Measurements from ENCODE around the gene POLG2.
"Not testable (repeated sequence)": the region's sequence is repeated elsewhere in the genome, so short reads cannot be mapped to it uniquely, and the experiment has no call there.

POLG2 gene

GRCh38 chr17:64455993-64456885 is 40.6 kb downstream of the POLG2 start:
- Histone ChIP-seq H3K27ac (ENCODE audit: low read depth, low read length) (no peak overlapping the region), H3K9ac (ENCODE audit: low read length) (no peak overlapping the region), H3K36me3 (ENCODE audit: insufficient read depth, low read length) (no peaks in the 10 kb centered on the region), H3K4me1 (ENCODE audit: insufficient read depth, low read length) (no peaks in the 10 kb centered on the region), H3K27me3 (ENCODE audit: control insufficient read depth in 1 of 2, insufficient read depth in 2 of 2, low read length in 2 of 2) (no peaks in the 10 kb centered on the region), H3K4me3 (ENCODE audit: low read depth in 1 of 2, low read length in 2 of 2) (no peak overlapping the region), H3K9me3 (ENCODE audit: low read length) (no peaks in the 10 kb centered on the region)

- Histone ChIP-seq H3K4me3 (ENCODE audit: low read depth in 1 of 2, low read length in 2 of 2) (no peak overlapping the region), H3K27me3 (ENCODE audit: control insufficient read depth in 1 of 2, insufficient read depth in 2 of 2, low read length in 2 of 2) (no peaks in the 10 kb centered on the region), H3K9ac (ENCODE audit: low read length) (no peak overlapping the region), H3K27ac (ENCODE audit: low read depth, low read length) (no peak overlapping the region), H3K36me3 (ENCODE audit: insufficient read depth, low read length) (no peaks in the 10 kb centered on the region), H3K4me1 (ENCODE audit: insufficient read depth, low read length) (no peaks in the 10 kb centered on the region), H3K9me3 (ENCODE audit: low read length) (no peaks in the 10 kb centered on the region)
Measured at GRCh38 chr17:64449545-64449944, 47.3 kb downstream of the POLG2 start.

GRCh38 chr17:64448665-64449512 is 48.0 kb downstream of the POLG2 start, which contains the start of gene MILR1:
TSS of gene MILR1 (plus strand) at chr17:64449115. CDS start at chr17:64449169, 54 bp downstream.
- Histone ChIP-seq H3K27me3 (ENCODE audit: control insufficient read depth in 1 of 2, insufficient read depth in 2 of 2, low read length in 2 of 2) (no peaks in the 10 kb centered on the region), H3K36me3 (ENCODE audit: insufficient read depth, low read length) (no peaks in the 10 kb centered on the region), H3K9ac (ENCODE audit: low read length) (no peak within 1 kb of the TSS), H3K4me3 (ENCODE audit: low read depth in 1 of 2, low read length in 2 of 2) (no peak within 1 kb of the TSS), H3K27ac (ENCODE audit: low read depth, low read length) (no peak within 1 kb of the TSS), H3K9me3 (ENCODE audit: low read length) (no peaks in the 10 kb centered on the region), H3K4me1 (ENCODE audit: insufficient read depth, low read length) (no peaks in the 10 kb centered on the region)

GRCh38 chr17:64447526-64447925 is 49.3 kb downstream of the POLG2 start:
- Histone ChIP-seq H3K9ac (ENCODE audit: low read length) (no peak overlapping the region), H3K36me3 (ENCODE audit: insufficient read depth, low read length) (no peaks in the 10 kb centered on the region), H3K27me3 (ENCODE audit: control insufficient read depth in 1 of 2, insufficient read depth in 2 of 2, low read length in 2 of 2) (no peaks in the 10 kb centered on the region), H3K4me1 (ENCODE audit: insufficient read depth, low read length) (no peaks in the 10 kb centered on the region), H3K27ac (ENCODE audit: low read depth, low read length) (no peak overlapping the region), H3K9me3 (ENCODE audit: low read length) (no peaks in the 10 kb centered on the region), H3K4me3 (ENCODE audit: low read depth in 1 of 2, low read length in 2 of 2) (no peak overlapping the region)

DNA sequence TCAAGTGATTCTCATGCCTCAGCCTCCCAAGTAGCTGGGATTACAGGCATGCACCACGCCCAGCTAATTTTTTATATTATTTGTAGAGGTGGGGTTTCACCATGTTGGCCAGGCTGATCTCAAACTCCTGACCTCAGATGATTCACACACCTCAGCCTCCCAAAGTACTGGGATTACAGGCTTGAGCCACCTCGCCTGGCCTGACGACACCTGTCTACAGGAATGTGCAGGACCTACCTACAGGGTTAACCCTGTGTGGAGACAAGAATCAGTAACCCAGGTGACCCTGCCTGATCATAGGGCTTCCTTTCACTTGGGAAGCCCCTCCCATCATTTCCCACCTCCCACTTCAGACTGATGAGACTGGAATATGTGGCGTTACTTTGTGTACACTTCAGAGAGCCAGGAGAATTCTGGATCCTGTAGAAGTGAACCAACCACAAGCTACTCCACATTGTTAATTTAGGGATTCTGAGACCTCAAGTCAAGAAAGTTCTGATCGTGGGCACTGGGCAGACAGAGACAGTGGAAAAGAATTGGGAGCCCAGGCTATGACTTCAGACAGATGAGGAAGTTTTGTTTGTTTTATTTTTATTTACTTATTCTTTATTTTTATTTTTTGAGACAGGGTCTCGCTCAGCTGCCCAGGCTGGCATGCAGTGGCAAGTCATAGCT is 53.6 kb downstream of the POLG2 start:
- Histone ChIP-seq H3K27ac (ENCODE audit: low read depth, low read length) (no peak overlapping the region), H3K4me1 (ENCODE audit: insufficient read depth, low read length) (no peaks in the 10 kb centered on the region), H3K9ac (ENCODE audit: low read length) (no peak overlapping the region), H3K4me3 (ENCODE audit: low read depth in 1 of 2, low read length in 2 of 2) (no peak overlapping the region), H3K27me3 (ENCODE audit: control insufficient read depth in 1 of 2, insufficient read depth in 2 of 2, low read length in 2 of 2) (no peaks in the 10 kb centered on the region), H3K36me3 (ENCODE audit: insufficient read depth, low read length) (no peaks in the 10 kb centered on the region), H3K9me3 (ENCODE audit: low read length) (no peaks in the 10 kb centered on the region)

DNA sequence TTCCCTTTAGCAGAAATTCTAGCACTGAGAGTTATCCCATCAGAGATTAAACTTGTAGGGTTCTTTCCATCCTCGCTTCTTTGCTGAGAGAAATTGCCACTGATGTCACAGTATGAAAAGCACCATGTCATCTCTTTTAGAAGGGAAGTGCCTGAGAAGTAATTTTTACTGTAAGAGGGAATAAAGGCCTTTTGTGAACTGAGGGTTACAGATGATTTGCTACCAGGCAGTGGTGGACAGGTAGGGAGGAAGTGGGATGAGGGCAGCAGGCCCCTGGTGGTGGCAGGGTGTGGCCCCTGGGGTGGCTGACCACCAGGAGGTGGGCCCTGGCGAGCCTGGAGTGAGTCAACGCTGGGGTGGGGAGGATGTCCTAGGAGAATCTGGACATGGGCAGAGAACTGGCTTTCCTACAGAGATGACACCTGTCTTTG is 54.3 kb downstream of the POLG2 start:
- H3K4me3 ChIP-seq (ENCODE audit: low read depth in 1 of 2, low read length in 2 of 2), result no peak overlapping the region
- no peaks in the 10 kb centered on the region for H3K27me3 ChIP-seq (ENCODE audit: control insufficient read depth in 1 of 2, insufficient read depth in 2 of 2, low read length in 2 of 2)
- H3K9ac ChIP-seq (ENCODE audit: low read length), result no peak overlapping the region
- no peaks in the 10 kb centered on the region for H3K36me3 ChIP-seq (ENCODE audit: insufficient read depth, low read length)
- H3K4me1 ChIP-seq (ENCODE audit: insufficient read depth, low read length), result no peaks in the 10 kb centered on the region
- H3K27ac ChIP-seq (ENCODE audit: low read depth, low read length), result no peak overlapping the region
- H3K9me3 ChIP-seq (ENCODE audit: low read length), result no peaks in the 10 kb centered on the region

- H3K4me3 ChIP-seq (ENCODE audit: low read depth in 1 of 2, low read length in 2 of 2), result no peak overlapping the region
- H3K9me3 ChIP-seq (ENCODE audit: low read length), result no peaks in the 10 kb centered on the region
- H3K36me3 ChIP-seq (ENCODE audit: insufficient read depth, low read length), result no peaks in the 10 kb centered on the region
- H3K4me1 ChIP-seq (ENCODE audit: insufficient read depth, low read length), result no peaks in the 10 kb centered on the region
- no peak overlapping the region for H3K9ac ChIP-seq (ENCODE audit: low read length)
- H3K27ac ChIP-seq (ENCODE audit: low read depth, low read length), result no peak overlapping the region
- H3K27me3 ChIP-seq (ENCODE audit: control insufficient read depth in 1 of 2, insufficient read depth in 2 of 2, low read length in 2 of 2), result no peaks in the 10 kb centered on the region
Measured at GRCh38 chr17:64441772-64442540, 54.9 kb downstream of the POLG2 start.

DNA sequence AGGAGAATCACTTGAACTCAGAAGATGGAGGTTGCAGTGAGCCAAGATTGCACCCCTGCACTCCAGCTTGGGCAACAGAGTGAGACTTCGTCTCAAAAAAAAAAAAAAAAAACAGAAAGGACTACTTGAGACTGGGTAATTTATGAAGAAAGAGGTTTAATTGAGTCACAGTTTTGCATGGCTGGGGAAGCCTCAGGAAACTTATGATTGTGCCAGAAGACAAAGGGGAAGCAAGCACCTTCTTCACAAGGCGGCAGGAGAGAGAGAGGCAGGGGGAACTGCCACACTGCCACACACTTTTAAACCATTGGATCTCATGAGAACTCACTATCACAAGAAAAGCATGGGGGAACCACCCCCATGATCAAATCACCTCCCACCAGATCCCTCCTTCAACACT is 56.9 kb downstream of the POLG2 start:
- Histone ChIP-seq H3K9me3 (ENCODE audit: low read length) (no peaks in the 10 kb centered on the region), H3K36me3 (ENCODE audit: insufficient read depth, low read length) (no peaks in the 10 kb centered on the region), H3K4me3 (ENCODE audit: low read depth in 1 of 2, low read length in 2 of 2) (no peak overlapping the region), H3K4me1 (ENCODE audit: insufficient read depth, low read length) (no peaks in the 10 kb centered on the region), H3K27ac (ENCODE audit: low read depth, low read length) (no peak overlapping the region), H3K9ac (ENCODE audit: low read length) (no peak overlapping the region), H3K27me3 (ENCODE audit: control insufficient read depth in 1 of 2, insufficient read depth in 2 of 2, low read length in 2 of 2) (no peaks in the 10 kb centered on the region)

- H3K36me3 ChIP-seq (ENCODE audit: insufficient read depth, low read length); H3K27me3 ChIP-seq (ENCODE audit: control insufficient read depth in 1 of 2, insufficient read depth in 2 of 2, low read length in 2 of 2); H3K4me3 ChIP-seq (ENCODE audit: low read depth in 1 of 2, low read length in 2 of 2); H3K9ac ChIP-seq (ENCODE audit: low read length); H3K4me1 ChIP-seq (ENCODE audit: insufficient read depth, low read length); H3K27ac ChIP-seq (ENCODE audit: low read depth, low read length); H3K9me3 ChIP-seq (ENCODE audit: low read length): not testable (repeated sequence)
Measured at GRCh38 chr17:64439521-64439920, 57.3 kb downstream of the POLG2 start.

DNA sequence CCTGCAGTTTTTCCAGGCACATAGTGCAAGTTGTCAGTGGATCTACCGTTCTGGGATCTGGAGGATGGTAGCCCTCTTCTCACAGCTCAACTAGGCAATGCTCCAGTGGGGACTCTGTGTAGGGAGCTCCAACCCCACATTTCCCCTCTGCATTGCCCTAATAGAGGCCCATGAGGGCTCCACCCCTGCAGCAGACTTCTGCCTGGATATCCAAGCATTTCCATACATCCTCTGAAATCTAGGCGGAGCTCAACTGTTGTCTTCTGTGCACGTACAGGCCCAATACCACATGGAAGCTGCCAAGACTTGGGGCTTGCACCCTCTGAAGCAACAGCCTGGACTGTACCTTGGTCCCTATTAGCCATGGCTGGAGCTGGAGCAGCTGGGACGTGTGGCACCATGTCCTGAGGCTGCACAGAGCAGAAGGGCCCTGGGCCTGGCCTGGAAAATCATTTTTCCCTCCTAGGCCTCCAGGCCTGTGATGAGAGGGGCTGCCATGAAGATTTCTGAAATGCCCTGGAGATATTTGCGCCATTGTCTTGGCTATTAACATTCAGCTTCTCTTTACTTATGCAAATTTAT is 58.8 kb downstream of the POLG2 start:
- Histone ChIP-seq H3K9me3 (ENCODE audit: low read length) (no peaks in the 10 kb centered on the region), H3K4me1 (ENCODE audit: insufficient read depth, low read length) (no peaks in the 10 kb centered on the region), H3K27ac (ENCODE audit: low read depth, low read length) (no peak overlapping the region), H3K4me3 (ENCODE audit: low read depth in 1 of 2, low read length in 2 of 2) (no peak overlapping the region), H3K9ac (ENCODE audit: low read length) (no peak overlapping the region), H3K36me3 (ENCODE audit: insufficient read depth, low read length) (no peaks in the 10 kb centered on the region), H3K27me3 (ENCODE audit: control insufficient read depth in 1 of 2, insufficient read depth in 2 of 2, low read length in 2 of 2) (no peaks in the 10 kb centered on the region)

Data from muscle layer of colon (tissue), 2 donors.